HG02870 (cell line): Measurements from ENCODE around the gene SMOC2.
"Not testable (repeated sequence)": the region's sequence is repeated elsewhere in the genome, so short reads cannot be mapped to it uniquely, and the experiment has no call there.

Experiments used
- ATAC-seq: cut with Tn5 transposase; IDR thresholded peaks from one replicate; pipeline ENCODE4 v1.9.1; 2021; ENCODE audit warnings: mild to moderate bottlenecking, moderate library complexity; ENCODE audit not compliant: unreplicated experiment

SMOC2 gene

DNA sequence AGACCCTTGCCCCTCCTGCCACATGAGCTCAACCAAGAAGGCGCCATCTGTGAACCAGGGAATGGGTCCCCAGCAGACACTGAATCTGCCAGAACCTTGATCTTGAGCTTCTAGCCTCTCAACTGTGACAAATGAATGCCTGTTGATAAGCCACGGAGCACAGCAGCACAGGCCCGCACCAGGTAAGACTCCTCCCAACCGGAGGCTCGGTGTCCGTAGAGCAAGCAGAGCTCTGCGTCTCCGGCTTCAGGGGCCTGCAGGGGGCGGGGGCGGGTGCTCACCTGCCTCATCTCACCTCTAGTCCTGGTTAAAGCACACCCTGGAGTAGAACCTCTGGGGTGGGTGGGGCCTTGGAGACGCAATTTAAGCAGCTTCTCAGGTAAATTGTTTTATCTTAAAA, 122.7 kb downstream of the SMOC2 start:
- ATAC-seq, result no peak

DNA sequence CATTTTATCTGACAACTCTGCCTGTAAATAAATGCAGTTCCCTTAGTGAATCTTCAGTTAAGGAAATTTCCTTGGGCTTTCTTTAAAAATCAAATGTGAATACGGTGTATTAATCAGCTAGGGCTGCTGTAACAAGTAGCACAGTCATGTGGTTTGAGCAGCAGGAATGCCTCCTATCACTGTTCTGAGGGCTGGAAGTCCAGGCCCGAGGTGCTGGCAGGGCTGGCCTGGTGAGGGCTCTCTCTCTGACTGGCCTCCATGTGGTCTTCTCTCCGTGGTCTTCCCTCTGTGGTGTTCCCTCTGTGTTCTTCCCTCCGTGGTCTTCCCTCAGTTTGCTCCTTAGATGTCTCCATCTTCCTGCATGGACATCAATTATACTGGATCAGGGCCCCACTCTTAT, 124.1 kb downstream of the SMOC2 start:
- no peak for ATAC-seq

DNA sequence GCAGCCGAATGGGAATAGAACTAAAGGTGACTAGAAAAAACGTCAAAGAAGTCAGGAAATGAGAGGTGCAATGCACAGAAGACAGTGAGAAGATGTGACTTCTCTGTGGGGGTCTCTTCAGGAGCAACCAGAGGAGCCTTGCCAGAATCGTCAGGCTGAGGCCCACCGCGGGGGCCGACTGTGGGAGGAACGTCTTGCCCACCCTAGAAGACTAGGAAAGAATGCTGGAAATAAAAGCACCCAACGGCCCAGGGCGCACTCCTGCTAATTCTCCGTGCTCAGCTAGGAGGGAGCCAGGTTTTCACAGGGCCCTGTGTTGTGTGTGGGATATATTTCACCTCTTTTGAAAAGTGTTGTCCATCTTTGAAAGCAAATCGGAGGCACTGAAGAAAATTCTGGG, 129.2 kb downstream of the SMOC2 start:
- ATAC-seq, result no peak

DNA sequence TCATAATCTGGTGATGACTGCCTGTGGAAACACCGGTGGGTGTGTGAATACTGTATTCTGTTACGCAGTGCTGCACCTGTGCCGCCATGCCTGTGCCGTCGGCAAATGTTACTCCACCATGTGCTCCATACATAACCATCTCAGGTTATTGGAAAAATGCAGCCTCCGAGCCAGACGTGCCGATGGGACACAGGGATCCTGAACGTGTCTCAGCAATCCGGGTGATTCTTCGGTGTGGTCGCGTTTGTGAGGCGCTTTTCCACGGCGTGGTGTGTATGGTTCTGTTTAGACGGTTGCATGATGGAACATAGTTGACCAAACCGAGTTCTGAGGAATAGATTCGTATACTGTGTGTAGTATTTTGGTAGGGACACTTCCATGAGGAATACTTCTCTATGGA, 130.3 kb downstream of the SMOC2 start:
- no peak for ATAC-seq

DNA sequence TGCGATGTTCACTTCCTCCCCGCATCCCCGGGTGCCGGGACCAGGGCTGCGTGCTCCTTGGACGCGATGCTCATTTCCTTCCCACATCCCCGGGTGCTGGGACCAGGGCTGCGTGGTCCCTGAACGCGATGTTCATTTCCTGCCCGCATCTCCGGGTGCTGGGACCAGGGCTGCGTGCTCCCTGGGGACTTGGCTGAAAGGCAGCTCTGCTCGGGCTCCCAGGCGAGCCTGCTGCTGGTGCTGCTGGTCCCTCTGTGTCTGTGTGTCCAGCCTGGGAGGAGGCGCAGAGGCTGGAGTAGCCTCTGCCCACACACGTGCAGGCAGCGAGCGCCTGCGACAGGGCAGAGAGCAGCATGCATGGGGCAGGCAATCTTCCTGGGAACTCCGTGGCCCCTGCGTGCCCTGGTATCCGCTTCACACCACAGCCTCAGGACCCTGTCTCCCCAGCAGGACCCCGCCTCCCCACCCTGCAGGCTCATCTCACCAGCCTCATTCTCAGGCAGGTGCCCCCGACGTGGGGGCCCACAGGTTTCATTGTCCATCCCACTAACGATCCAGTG, 132.4 kb downstream of the SMOC2 start:
- not testable (repeated sequence) for ATAC-seq

DNA sequence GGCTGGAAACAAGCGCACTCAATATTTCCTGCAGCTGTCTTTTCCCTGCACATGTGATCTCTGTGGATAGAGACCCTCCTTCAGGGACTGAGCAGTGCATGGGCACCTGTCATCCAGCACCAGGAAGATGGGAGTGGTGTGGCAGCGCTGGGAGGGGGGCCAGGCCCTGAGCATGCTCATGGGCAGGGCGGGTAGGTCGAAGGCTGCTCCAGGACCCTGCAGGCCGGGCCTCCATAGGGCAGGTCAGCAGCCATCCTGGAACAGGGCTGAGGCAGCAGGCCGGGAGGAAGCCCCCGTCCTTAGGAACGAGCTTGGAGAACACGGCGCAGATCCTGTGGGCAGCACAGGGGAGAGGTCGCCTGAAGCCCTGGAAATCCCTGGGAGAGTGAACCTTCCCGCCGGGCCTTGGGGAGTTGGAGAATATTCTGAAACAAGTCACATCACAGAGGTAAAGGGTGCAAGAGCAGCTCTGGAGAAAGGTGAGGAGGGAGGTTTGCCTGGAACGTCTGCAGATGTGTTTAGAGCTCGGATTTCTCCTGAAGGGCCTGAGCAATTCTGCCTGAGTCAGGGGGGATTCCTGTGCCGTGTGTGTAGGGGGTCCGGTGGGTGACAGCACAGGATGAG, 133.2 kb downstream of the SMOC2 start:
- no peak for ATAC-seq

DNA sequence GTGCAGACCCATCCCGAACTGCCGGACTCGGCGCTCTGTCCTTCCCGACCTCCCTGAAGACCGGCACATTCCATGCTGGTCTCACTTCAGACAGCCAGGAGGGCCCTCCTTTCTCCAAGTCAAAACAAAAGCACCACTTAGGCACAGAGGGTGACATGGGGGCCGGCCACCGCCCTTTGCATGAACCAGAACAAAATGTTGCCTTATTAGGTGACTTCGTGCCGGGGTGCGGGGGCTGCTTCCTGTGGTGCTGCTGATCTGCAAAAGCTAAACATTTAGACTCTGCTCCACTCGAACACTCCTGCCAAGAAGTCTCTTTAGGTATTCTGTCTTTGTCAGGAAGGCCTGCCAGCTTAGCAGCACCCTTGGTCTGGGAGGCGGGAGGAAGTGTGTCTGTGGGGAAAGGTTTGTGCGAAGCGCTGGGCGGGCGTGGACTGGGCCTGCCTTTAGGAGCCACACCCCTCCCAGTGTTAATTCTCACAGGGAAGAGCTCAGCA, 133.8 kb downstream of the SMOC2 start:
- no peak for ATAC-seq

DNA sequence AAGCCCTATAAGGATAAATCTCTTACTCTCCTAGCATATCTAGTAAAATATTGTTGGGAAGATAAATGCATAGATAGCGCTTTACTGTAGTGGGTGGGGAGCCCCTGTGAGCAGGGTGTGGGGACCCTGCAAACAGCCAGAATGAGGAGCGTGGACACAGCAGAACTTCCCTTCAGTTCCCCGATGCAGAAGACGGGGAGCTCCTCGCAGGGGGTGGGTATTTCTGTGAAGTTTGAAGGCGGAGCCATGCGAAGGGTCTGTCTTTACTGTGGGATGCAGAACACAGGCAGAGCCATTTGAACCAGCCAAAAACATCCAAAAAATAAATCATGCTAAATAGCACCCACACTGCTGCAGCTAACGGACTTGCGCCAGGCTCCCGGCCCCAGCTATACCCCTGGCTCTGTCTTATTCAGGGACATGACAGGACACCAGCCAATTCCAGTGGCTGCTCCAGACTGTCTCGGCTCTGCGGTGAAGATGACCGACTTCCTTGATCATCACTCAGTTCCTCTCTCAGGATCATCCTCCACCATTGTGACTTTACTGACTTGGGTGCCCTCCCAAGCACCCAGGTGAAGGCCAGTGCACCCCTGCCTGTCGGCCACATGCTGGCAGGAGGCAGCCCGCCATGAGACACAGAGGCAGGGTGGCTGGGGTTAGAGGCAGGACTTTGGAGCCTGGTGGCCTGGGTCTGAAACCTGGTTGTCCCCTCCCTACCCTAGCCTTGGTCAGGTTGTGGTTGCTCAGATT, 134.5 kb downstream of the SMOC2 start:
- ATAC-seq, result no peak

DNA sequence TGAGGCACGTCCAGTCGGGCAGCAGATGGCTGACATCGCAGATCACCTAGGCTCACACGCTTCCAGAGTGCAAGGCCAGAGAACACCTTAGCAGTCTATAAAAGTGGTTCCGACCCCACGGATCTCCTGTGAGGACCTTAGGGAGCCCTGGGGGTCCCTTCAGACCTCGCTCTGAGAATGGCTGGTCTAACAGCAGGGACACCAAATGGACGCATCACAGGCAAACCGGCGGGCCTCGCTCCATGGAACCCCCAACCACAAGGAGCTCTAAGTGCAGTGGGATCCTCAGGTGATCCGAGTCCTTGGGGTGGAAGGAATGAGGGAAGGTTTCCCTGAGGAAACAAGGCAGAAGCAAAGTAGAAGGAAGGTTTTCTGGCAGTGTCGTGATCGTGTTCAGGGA, 135.4 kb downstream of the SMOC2 start:
- ATAC-seq, result no peak

DNA sequence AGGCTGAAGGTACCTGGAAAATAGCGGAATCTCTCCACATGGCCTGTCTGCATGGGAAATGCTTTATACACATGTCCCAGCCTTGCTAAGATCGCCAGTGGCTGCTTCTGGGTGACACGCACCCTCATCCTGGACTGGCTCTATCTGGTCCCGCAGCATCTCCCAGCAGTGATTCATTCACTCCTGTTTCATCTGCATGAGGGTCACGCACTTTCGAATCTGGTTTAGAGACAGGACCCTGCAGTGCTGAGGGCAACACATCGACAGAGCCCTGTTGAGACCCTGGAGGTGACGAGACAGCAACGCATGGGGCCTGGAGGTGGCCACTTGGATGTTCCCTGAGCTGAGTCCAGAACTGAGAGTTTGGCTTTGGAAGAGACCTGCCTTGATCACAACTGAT, 136.5 kb downstream of the SMOC2 start:
- ATAC-seq, result no peak

DNA sequence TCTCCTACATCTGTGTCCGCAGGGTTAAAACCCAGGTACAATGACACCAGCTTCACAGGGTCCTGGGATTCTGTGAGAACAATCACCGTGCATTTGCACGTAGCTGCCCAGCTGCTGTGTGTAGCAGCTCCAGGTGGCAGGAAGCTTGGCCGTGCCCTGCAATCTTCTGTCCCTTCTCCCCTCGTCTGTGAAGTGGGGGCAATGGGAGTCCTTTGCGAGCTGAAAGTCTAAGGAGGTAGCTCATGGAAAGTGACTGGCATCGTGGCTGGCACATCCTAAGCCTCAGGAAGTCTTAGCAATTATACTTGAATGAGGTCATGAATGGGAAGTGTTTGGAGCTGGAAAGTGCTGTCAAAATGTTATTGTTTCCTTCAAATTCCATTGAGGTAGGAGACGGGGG, 137.1 kb downstream of the SMOC2 start:
- no peak for ATAC-seq

DNA sequence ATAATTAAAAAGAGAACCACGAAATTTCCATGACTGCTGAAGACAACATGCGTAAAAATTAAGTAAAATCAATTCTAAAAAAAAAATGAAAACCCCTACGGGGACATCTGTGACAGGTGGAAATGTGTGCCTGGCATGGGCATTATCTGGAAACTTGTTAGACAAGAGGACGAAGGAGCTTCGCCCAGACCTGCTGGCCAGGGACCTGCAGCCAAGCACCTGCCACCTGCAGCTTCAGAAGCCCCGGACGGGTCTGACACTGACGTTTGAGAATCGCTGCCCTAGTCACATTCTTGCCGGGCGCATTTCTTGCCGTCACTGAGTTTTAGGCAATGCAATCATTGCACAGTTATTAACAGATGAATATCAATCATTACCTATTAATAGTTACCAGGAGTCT, 140.3 kb downstream of the SMOC2 start:
- no peak for ATAC-seq

DNA sequence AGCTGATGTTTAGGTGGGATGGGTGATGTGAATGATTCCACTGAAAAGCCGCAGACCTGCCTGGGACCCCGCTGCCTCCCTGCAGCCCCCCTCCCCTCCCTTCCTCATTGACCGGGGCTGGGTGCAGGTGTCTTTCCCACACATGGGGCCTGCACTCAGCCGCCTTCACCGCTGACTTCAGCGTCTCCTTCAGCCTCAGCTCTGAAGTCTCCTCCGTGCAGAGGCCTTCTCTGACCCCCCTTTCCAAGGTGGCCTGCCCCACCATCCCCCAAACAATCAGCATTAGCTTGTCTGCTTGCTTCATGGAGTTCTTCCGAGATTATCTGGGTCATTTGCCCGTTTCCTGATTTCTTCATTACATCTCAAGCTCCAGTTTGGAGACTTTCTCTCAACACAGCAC, 140.7 kb downstream of the SMOC2 start:
- no peak for ATAC-seq

DNA sequence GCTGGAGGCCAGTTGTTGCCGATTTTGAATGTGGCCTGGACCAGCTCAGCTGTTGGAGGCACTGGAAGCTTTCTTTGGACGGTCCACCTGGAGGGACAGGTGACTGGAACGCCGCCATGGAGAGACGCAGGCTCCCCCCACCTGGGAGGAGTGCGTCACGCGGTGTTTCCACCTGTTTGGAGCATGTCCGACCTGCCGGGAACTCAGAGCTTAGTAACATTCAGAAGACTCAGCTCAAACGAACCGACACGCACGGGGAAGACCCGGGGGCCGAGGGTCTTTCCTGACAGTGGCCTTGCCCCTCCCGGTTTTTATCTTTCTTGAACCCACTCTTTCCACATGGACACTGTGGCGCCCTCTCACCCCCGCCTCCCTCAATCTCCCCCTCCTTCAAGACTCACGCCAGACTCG, 141.6 kb downstream of the SMOC2 start:
- ATAC-seq, result no peak

DNA sequence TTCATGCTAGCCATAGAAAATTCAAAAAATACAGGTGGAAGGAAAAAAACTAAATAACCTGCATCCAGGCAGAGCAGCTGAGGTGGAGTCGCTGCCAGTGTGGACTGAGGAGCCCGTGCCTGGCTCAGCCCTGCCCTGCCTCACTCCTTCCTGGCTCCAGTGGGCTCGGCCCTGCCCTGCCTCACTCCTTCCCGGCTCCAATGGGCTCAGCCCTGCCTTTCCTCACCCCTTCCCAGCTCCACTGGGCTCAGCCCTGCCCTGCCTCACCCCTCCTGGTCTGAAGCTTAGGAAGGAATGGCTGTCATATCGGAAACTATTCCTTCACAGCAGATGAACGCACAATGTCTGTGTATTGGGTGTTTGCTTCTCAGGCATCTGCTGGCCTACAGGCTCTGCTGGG, 142.1 kb downstream of the SMOC2 start:
- no peak for ATAC-seq

DNA sequence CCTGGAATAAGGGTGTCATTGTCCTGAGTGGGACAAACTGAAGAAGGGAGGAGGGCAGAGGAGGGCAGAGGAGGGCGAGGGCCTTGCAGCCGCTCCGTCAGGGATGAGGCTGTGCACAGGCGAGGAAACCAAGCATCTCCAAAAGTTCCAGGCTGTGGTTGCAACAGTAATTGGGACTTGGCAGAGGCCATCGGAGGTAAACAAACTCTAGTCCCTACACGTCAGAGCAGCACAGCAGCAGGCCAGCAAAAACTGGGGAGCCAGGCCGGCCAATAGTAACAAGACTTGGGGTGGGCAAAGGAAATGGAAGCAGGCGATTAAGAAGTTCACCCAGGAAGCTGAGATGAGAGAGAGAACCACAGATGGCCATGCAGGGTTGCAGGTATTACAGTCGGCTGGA, 142.8 kb downstream of the SMOC2 start:
- ATAC-seq, result no peak

DNA sequence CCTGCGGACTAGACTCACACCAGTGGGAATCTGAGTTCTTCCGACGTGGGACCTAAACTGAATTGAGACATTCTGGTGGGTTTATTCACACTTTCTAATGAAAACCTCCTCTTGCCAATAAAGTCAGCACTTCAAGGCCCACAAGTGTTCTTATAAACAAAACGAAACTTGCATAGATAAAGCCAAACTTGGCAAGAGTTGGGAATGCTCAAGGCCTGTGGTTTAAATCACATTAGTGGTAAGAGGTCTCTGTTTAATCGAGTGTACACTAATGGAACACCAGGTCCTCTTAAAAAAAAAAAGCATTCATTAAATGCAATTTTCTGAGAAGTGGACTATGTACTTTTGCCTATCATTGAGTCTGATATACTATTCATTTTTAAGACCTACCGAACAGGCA, 143.3 kb downstream of the SMOC2 start:
- no peak for ATAC-seq

DNA sequence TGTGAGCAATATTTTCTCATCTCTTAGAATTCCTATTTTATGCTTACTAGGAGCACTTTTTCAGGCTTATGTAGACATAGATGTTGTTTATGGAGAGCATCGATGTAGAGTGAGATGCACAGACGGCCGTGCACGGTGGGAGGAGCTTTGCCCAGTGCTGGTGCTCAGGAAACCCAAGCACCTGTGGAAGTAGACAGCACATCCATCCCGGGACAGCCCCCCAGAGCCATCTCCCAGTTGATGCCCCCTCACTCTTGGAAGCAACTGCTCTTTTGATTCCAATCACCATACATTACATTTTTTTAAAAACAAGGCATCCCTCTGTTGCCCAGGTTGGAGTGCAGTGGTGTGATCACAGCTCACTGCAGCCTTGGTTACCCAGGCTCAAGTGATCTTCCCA, 143.7 kb downstream of the SMOC2 start:
- ATAC-seq, result no peak

DNA sequence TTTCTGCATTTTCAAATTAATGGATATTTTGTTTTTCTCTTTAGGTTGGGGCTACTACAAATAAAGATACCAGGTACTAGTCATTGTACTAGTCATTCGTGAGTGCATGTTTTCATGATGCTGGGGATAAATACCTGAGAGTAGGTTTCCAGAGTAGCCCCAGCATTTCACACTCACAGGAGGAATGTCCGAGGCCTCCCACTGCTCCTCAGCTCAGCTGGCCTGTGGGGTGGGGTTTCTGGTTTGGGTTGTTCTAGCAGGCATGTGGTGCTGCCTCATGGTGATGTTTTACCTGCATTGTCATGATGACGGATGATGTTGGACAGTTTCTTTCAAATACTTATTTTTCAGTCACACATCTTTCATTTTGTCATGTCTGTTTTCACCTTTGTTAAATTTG, 144.5 kb downstream of the SMOC2 start:
- no peak for ATAC-seq

DNA sequence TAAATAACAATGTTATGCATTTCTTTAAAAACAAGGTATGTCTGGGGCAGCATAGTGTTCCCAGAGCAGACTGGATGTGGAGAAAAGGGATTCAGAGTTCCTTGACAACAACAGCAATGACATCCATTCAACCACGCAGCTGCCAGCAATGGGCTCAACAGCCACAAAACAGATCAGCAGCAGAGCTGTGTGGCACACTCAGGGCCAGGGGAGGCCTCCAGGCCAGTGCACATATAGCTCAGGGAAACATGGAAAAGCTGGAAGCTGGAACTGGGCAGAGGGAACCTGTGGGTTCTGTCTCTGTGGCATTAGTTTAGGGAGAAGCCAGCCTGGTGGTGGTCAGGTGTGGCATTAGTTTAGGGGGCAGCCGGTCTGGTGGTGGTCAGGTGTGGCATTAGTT, 148.3 kb downstream of the SMOC2 start:
- ATAC-seq, result no peak

DNA sequence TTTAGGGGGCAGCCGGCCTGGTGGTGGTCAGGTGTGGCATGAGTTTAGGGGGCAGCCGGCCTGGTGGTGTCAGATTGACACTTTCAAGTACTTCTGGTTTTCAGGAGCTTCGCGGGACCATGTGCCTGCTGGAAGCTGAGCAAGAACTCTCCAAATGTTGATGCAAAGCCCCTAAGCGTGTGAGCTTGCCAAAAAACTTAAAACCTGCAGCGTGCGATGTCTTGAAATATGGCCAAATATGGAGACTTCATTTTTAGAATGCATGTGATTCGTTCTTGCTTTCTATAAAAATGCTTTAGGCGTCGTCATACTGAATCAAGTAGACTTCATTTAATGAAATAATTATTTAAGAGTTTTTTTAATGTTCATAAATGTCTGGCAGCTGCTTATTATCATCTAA, 149.4 kb downstream of the SMOC2 start:
- no peak for ATAC-seq

DNA sequence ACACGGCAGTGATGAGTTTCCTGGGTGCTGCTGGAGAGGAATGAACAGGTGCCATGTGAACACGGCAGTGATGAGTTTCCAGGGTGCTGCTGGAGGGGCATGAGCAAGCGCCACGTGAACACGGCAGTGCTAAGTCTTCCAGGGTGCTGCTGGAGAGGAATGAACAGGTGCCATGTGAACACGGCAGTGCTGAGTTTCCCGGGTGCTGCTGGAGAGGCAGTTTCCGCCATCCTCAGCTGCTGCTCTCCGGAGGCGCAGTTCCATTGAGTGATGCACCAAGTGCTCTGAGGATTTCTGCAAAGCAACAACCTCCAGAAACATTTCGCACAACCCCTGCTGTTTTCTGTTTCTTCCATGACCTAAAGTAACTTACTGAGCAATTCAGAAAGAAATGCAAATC, 155.4 kb downstream of the SMOC2 start:
- no peak for ATAC-seq
